HEK293 (cell line): ENCODE measurements around the gene CNTFR.

Source experiments
- GLIS2 ChIP-seq: fragments of 450-650 bp; formaldehyde crosslinking; IDR thresholded peaks from 2 replicates; pipeline ENCODE4 v1.5.1; 2016; ENCODE audit warnings: missing biosample characterization, missing genetic modification characterization
- ZBTB21 ChIP-seq: fragments of 450-650 bp; formaldehyde crosslinking; IDR thresholded peaks from 2 replicates; pipeline ENCODE4 v1.5.1; 2017; ENCODE audit warnings: missing biosample characterization, missing genetic modification characterization
- ZNF239 ChIP-seq: fragments of 450-650 bp; formaldehyde crosslinking; IDR thresholded peaks from 2 replicates; pipeline ENCODE4 v1.5.1; 2016; ENCODE audit warnings: missing biosample characterization, missing genetic modification characterization
- ZNF24 ChIP-seq: fragments of 450-650 bp; formaldehyde crosslinking; IDR thresholded peaks from 2 replicates; pipeline ENCODE4 v1.5.1; 2016; ENCODE audit warnings: missing biosample characterization, missing genetic modification characterization
- ZNF266 ChIP-seq: fragments of 450-650 bp; formaldehyde crosslinking; IDR thresholded peaks from 2 replicates; pipeline ENCODE4 v1.5.1; 2016; ENCODE audit warnings: missing biosample characterization, missing genetic modification characterization, low read depth
- ZNF274 ChIP-seq, 2 experiments: fragments of 200-500 bp in 1 of 2; fragments of 450-650 bp in 1 of 2; sonication (Bioruptor generic) in 1 of 2; formaldehyde crosslinking in 1 of 2; IDR thresholded peaks; 2 replicates each; pipeline versions ENCODE4 v1.5.1 to v1.6.1; 2014 to 2016; ENCODE audit warnings: borderline replicate concordance in 1 of 2, inconsistent platforms in 1 of 2, low read length in 1 of 2, missing biosample characterization in 1 of 2, missing genetic modification characterization in 1 of 2
- ZNF549 ChIP-seq: fragments of 450-650 bp; IDR thresholded peaks from 2 replicates; pipeline ENCODE4 v1.5.1; 2018; ENCODE audit warnings: missing biosample characterization, missing genetic modification characterization, mild to moderate bottlenecking, inconsistent platforms, moderate library complexity
- ZNF792 ChIP-seq: fragments of 450-650 bp; formaldehyde crosslinking; IDR thresholded peaks from 2 replicates; pipeline ENCODE4 v1.5.1; 2016; ENCODE audit warnings: missing biosample characterization, missing genetic modification characterization
- TF ChIP-seq, protein P1 (sequence below): fragments of 450-650 bp; formaldehyde crosslinking; optimal IDR thresholded peaks from 2 replicates; pipeline ENCODE3; 2016; ENCODE audit warnings: missing biosample characterization, mild to moderate bottlenecking, missing genetic modification characterization
- TF ChIP-seq, protein P2 (sequence below): fragments of 450-650 bp; formaldehyde crosslinking; IDR thresholded peaks from 2 replicates; pipeline ENCODE4 v1.5.1; 2016; ENCODE audit warnings: missing biosample characterization, missing genetic modification characterization
- TF ChIP-seq, protein P3 (sequence below): fragments of 450-650 bp; formaldehyde crosslinking; IDR thresholded peaks from 2 replicates; pipeline ENCODE4 v1.5.1; 2016; ENCODE audit warnings: missing biosample characterization, missing genetic modification characterization

DNA sequence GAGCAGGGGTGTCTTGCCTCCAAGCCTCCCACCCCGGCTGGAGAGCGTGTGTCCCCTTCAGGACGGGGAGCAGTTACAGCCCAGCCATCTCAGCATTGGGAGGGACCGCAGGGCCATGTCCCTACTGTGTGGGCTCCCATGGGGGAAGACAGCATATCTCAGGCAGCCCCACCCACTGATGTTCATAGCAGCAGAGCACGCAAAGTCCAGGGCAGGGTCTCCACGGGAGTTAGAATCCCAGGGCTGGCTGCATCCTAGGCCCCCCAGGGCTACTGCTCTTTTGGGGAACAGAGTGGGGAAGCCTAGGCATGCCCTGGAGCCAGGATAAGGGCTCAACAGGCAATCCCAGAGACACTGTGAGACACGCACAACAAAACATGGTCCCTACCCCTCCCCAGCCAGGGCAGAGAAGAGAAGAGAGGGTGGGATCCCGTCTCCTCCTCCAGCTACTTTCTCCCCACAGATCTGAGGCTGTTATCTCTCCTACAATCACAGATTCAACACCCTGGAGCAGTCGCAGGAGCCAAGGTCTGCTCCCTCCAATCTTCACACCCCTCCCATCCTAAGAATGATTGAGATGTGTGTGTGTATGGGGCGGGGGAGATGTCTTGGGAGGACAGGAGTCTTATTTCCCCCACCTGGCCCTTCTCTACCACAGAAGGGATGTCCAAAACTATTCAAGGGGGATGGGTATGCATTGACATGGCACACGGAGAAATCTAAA is 3.4 kb downstream of the CNTFR start:
- TF ChIP-seq, protein P1, sequence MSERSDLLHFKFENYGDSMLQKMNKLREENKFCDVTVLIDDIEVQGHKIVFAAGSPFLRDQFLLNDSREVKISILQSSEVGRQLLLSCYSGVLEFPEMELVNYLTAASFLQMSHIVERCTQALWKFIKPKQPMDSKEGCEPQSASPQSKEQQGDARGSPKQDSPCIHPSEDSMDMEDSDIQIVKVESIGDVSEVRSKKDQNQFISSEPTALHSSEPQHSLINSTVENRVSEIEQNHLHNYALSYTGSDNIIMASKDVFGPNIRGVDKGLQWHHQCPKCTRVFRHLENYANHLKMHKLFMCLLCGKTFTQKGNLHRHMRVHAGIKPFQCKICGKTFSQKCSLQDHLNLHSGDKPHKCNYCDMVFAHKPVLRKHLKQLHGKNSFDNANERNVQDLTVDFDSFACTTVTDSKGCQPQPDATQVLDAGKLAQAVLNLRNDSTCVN (tag by site-specific recombination) = no peak
- TF ChIP-seq ZNF274 (IDR thresholded peaks at IDR 0.05; ENCODE audit: low read length) (no peak), ZNF274 (tag by site-specific recombination; IDR thresholded peaks at IDR 0.05; ENCODE audit: borderline replicate concordance) (no peak), ZNF792 (tag by site-specific recombination) (no peak), ZNF24 (tag by site-specific recombination) (no peak), ZNF266 (tag by site-specific recombination) (no peak), ZNF549 (tag by site-specific recombination) (no peak), ZBTB21 (tag by site-specific recombination) (no peak), GLIS2 (tag by site-specific recombination) (no peak), ZNF239 (tag by site-specific recombination) (no peak)
- TF ChIP-seq, protein P2, sequence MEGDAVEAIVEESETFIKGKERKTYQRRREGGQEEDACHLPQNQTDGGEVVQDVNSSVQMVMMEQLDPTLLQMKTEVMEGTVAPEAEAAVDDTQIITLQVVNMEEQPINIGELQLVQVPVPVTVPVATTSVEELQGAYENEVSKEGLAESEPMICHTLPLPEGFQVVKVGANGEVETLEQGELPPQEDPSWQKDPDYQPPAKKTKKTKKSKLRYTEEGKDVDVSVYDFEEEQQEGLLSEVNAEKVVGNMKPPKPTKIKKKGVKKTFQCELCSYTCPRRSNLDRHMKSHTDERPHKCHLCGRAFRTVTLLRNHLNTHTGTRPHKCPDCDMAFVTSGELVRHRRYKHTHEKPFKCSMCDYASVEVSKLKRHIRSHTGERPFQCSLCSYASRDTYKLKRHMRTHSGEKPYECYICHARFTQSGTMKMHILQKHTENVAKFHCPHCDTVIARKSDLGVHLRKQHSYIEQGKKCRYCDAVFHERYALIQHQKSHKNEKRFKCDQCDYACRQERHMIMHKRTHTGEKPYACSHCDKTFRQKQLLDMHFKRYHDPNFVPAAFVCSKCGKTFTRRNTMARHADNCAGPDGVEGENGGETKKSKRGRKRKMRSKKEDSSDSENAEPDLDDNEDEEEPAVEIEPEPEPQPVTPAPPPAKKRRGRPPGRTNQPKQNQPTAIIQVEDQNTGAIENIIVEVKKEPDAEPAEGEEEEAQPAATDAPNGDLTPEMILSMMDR = no peak
- TF ChIP-seq, protein P3, sequence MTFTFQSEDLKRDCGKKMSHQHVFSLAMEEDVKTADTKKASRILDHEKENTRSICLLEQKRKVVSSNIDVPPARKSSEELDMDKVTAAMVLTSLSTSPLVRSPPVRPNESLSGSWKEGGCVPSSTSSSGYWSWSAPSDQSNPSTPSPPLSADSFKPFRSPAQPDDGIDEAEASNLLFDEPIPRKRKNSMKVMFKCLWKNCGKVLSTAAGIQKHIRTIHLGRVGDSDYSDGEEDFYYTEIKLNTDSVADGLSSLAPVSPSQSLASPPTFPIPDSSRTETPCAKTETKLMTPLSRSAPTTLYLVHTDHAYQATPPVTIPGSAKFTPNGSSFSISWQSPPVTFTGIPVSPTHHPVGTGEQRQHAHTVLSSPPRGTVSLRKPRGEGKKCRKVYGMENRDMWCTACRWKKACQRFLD = no peak
